Measurements from ENCODE around the gene ADAP1.

DNA sequence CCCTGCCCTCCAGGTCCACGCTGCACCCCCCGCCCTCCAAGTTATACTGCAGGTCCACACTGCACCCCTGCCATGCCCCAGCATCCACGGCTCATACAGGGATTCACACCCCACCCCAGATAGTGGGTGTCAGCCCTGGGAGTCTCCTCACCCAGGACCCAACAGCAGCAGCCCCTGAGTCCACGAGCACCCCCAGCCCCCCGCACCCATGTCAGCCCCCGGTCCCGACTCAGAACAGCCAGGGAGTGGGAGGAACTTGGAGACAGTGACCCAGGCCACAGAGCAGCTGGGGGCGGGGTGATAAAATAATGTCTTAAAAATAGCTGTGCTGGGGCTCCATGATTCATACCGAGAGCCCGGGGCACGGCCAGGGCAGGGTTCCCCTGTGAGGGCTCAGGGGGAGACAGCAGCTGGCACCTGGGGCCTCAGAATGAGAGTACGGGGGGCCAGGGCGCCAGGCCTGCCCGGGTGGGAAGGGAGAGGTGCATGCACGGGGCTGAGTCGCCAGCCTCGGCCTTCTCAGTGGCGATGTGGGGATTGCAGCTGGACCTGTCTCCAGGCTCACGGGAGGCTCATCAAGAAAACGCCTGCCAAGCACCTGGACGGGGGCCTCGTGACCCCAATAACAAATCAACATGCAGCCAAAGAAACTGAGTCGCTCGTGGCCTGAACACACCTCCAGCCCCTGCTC is 29.8 kb downstream of the ADAP1 start:
- TF ChIP-seq, protein P1, sequence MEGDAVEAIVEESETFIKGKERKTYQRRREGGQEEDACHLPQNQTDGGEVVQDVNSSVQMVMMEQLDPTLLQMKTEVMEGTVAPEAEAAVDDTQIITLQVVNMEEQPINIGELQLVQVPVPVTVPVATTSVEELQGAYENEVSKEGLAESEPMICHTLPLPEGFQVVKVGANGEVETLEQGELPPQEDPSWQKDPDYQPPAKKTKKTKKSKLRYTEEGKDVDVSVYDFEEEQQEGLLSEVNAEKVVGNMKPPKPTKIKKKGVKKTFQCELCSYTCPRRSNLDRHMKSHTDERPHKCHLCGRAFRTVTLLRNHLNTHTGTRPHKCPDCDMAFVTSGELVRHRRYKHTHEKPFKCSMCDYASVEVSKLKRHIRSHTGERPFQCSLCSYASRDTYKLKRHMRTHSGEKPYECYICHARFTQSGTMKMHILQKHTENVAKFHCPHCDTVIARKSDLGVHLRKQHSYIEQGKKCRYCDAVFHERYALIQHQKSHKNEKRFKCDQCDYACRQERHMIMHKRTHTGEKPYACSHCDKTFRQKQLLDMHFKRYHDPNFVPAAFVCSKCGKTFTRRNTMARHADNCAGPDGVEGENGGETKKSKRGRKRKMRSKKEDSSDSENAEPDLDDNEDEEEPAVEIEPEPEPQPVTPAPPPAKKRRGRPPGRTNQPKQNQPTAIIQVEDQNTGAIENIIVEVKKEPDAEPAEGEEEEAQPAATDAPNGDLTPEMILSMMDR (IDR thresholded peaks at IDR 0.05), result no peak
- TF ChIP-seq POLR2A (IDR thresholded peaks at IDR 0.05) (no peak), EP300 (IDR thresholded peaks at IDR 0.05) (no peak)

All from sigmoid colon (tissue), 4 donors.